GM18868 (cell line): ENCODE data around the gene PEF1.

Experiments used
- ATAC-seq: cut with Tn5 transposase; IDR thresholded peaks from one replicate; pipeline ENCODE4 v1.9.1; 2021; ENCODE audit warnings: mild to moderate bottlenecking, moderate library complexity; ENCODE audit not compliant: unreplicated experiment

Gene PEF1

DNA sequence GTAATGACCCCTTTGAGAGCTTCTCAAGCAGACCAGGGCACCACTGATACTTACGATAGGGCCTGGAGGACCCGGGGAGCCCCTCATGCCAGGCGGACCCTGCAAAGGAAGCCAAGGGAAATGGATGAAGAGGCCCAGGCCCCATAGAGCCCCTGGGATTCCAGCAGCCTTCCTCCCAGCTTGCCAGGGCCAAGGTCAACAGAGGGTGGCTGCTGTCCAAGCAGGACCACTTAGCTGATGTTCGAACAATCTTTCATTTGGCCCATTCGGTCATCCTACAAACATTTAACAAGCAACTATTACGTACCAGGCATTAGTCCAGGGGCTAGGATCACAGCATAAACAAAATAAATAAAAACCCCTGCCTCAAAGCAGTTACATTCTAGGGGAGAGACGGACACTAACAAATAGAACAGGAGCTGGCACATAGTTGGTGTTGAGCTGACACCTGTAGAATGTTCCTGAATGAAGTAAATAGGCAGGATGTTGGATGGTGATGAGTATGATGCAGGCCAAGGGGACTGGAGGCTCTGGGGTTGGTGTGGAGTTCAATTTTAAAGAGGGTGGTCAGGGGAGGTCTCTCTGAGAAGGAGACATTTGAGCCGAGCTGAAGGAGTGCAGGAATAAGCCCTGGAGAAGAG lies 27.0 kb upstream of the PEF1 start:
- ATAC-seq: no peak

DNA sequence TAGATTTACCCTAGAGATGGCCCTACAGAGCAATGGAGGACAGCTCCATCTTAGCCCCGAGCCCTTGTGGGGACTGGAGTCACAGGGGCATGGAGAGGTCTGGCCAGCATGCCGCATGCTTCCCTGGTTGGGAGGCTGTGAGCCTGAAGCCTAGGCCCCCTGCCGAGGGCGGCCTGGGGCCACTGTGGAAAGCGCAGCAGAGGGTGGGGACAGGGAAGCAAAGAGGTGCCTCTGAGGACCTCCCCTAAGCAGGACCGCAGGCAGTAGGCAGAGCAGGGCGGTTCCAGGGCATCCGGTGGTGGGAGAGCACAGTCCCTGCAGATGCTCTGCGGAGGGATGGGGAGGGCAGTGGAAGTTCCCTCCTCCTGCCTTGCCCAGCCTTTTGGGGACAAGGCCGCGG lies 26.5 kb upstream of the PEF1 start:
- ATAC-seq: no peak

DNA sequence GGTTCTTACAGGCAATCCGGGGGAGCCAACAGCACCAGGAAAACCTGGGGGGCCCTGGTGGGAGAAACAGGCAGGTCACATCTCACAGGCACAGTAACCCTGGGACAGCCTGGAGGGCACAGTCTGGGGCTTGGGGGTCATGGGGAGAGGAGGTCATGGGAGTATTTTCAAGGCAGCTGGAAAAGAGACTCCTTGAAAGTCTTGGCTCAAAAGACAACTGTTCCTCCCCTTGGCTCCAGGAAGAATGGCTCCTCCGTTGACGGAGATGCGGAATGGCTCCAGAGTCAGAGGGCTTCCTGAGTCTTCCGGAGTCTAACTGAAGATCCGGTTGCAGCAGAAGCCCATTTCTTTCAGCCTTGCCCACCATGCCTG lies 25.9 kb upstream of the PEF1 start:
- no peak for ATAC-seq

DNA sequence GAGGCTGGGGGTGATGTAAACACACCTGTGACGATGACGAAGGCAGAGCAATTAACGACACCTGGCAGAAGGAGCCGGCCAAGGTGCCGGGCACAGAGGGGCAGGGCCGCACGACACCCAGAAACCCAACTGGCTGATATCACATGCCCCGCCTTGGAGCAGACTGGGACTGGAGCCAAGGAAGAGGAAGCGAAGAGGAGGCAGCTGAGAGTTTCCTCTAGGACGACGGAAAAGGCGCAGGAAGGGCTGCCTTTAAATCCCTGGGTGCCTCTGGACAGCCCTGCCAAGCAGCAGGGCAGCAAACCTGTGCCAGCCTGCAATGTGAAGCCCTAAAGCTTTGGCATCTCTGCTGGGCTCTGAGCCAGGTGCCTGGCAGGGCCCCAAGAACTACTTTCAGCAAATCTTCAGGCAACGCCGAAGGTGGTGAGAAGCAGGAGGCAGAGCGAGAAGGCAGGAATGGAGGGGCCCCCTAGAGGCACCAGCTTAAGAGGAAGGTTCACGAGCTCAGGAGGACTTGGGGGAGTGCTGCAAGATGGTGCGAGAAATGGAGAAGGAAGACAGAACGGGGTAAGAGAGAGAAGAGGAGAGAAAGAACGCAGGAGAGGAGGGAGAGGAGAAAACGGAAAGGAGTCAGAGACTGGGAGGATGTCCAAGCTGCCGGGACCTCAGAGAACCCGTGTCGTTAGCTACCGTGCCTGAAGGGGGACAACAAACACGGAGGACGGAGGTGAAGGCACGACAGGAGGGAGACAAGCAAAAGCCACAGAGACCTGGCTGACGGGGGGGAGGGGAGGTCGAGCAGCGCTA lies 25.3 kb upstream of the PEF1 start:
- no peak for ATAC-seq

DNA sequence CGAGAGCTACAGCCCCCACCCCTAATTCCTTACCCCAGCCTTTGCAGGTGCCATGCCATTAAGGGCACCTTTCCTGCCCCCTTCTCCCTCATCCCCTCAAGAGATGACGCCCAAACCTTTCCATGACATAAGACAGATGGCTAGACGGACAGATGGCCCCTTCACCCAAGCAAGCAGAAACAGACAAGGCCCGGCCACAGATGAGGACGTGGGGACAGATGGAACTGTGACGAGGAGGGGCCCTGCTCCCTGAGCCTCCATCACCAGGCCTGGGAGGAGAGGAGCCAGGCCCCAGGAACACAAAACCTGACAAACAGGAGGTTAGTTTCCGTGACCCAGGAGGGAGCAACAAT lies 24.7 kb upstream of the PEF1 start:
- no peak for ATAC-seq

DNA sequence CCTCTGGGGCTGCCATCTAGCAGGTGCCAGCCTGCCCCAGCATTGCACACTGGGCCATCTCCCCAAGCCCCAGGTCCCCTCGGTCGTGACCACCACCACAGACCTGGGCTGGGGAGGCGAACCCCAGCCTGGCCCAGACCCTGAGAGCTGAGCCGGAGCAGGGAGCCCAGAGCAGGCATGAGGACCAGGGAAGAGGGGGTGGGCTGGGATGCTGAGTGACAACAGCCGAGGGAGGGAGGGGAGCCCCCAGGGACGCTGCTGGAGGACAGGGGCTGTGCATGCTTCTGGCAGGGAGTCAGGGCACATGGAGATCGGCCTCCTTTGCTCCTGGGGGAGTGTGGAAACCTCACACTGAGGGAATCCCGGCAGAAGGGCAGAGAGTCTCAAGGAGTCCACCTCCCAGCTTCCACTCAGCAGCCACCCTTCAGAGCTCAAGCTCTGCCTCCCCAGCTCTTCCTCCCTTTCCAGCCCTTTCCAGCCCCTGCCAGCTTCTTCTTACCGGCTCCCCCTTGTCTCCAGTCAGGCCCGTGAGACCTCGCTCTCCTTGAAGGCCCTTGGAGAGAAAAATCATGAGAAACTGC lies 23.7 kb upstream of the PEF1 start:
- ATAC-seq: no peak

DNA sequence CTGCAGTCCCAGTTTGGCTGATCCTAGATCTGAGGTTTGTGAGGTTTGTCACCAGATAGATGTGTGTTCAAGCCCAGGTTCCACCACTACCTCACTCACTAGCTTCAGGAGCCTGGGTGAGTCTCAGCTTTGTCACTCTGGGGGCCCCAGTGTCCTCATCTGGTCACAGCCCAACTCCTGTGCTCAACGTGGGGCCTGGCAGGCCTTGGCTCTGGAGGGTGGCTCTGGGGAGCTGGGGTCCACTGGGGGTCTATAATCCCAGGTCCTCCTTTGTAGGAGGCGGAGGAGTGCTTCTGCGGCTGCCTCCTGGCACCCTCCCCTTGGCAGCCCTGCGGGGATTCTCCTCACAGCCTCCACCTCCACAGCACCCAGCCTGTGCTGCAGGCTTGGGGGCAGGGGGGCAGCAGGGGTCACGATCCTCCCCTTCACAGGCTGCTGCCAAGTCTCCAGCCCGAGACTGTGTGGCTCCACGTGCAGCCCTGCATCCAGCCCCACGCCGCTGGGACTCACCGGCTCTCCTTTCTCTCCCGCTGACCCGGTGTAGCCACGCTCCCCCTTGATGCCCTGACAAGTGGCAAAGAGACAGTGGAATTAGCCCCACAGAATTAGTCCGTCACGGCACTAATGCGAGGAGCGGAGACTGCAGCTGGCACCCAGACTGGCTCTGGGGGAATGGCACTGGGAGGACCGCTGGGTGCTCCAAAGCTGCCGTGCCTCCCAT lies 22.5 kb upstream of the PEF1 start:
- ATAC-seq: no peak

DNA sequence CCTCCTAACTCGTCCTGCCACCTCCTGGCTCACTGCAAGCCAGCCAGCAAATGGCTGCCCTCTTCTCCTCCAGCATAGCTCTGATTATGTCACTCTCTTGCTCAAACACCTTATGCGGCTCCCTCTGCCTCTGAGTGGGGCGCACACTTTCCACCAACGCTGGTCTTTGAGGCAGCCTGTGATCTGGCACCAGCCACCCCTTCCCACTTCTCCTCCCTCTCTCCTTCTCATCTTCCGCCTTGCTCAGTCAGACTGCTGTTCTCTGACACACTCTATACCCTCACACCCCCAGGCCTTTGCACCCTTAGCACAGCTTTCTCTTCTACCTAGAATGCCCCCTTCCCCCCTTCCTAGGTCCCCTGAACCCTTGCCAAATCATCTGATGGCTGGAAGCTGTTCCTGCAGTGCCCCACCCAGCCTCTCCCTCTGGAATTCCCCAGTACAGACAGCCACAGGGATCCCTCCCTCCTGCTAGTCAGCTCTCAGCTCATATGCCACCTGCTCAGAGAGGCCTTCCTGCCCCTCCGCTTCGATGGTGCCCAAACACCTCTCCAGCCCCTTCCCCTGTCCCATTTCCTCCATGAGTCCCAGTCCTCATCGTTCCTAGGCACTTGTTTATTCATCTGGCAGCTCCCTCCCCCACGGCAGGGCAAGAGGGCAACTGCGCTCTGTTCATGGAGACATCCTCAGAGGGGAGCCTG lies 21.7 kb upstream of the PEF1 start:
- no peak for ATAC-seq

DNA sequence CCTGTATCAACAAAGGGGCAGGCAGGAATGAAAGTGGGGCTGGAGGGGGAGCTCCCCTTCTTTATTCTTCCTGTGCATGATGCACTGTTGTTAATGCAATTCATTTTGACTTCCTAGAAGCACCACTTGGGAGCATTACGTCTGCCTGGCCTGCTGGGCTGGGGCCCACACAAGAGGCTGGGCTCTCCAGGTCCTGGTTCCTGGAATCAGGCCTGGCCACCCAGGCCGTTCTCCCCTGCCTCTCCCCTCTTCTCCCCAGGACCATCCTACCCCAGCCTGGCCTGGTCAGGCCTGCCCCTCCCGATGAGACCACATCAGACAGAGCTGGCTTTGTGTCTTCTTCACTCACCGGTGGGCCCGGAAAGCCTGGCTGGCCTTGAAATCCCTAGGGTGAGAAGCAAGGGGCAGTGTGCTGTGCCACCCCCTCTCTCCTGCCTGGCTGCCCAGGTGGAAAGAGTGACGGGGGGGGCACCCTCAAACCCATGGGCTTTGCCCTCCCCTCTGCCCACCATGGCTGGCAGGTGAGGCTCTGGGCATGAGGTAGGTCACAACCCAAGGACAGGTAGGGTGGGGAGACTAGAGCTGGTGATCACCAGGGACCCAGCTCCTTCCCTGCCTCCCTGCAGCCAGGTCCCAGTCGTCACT lies 20.7 kb upstream of the PEF1 start:
- ATAC-seq: no peak

DNA sequence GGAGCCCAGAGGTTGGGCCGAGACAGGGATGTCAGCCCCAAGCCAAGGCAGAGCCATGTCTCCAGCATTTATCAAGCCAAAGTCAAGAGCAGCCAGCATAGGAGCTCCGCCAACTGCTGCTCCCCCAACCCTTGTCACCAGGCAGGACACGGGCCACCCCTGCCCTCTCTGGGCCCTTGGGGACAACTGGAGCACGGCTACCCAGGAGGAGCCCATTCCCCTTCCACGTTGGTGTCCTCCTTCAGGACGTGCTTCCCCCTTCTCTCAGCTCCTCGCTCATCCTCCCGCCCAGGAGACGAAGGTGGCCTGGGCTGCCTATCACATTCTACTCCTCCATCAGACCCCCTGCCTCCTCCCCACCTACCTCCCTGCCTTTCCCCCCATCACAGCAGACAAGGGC lies 19.9 kb upstream of the PEF1 start:
- no peak for ATAC-seq

DNA sequence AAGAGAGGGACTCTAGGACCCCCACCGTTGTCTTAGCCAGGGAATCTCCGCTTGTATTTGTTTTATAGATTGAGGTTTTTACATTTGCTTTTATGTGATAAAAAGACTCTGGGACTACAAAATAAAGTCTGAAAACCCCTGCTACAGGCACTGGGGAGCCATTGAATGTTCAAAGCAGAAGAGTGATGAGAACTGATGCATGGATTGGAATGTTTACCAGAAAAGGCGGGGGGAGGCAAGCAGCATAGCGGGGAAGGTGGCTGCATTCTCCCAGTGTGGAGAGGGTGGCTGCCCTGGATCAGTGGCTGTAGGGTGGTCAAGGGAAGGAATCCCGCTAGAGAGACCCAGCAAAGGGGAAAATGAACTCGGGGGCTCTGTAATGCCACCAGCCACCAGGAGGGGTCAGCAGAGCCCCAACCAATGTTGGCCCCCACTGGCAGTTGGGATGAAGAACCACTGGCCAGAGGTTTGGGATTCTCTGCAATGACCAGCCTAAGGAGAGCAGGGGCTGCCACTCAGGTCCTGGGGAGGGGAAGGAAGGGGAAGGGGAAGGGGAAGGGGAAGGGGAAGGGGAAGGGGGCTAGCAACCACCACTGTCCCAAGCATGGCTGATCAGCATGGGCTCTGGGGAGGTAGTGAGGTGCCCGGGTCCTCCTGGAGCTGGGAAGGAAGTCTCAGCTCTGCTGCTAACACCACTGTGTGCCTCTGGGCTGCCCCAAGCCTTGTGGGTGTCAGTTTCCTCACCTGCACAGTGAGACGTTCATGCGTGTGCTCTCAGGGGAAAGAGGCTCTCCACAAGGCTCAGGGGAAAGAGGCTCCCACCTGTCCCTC lies 19.2 kb upstream of the PEF1 start:
- ATAC-seq: no peak

DNA sequence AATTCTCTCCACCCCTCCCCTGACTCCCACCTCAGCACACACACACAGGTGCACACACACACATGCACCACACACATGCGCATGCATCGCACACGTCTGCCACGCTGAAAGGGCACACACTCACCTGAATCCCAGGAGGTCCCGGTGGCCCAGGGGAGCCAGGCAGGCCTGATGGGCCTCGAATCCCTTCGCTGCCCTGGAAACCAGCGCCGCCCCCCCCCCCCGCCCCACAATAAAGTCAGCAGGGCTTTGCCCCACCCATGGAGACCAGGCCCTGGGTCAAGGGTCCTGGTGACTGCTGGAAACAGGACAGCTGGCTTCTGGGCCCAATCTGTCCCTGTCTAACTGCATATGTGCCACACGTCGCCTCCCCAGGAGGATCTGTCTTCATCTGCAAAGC lies 17.8 kb upstream of the PEF1 start:
- no peak for ATAC-seq

DNA sequence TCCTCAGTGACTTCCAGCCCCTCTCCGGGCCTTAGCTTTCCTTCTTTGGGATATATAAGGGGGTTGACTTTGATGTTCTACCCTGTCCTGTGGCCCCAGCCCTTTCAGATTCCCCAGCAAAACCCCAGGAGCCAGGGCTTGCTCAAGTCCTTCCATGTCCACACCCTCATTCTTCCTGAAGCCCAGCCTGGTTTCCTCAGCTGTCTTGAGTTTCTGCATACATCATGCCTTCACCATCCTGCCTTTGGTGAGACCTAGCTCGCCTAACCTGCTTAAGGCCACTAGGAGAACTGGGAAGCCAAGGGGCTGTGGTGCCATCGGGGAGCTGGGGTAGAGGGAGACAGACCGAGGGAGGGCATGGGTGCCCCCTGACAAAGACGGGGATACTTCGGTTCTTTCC lies 17.2 kb upstream of the PEF1 start:
- no peak for ATAC-seq

DNA sequence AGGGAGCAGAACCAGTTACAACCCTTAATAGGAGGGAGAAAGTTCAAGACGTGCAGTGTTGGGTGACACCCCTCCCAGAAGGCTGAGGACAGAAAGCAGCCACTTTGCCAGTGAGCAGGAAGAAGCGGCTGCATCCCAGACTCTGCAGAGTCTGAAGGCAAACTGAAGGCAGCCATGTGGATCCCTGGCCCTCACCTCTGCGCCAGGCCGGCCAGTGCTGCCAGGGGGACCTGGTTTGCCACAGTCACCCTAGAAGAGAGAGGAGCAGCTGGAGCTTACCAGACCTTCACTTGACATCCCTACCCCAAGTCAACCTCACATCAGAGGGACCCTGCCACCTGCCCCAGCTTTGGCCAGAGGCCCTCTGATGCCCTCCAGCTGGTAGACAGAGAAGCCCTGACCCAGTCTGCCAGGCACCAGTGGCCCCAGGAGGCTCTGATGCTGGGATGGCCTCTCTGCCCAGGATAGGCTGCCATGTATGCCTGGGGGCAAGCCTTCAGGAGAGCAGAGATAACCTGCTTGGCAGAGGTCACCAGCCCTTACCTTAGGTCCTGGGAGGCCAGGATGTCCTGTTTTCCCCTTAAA lies 16.3 kb upstream of the PEF1 start:
- ATAC-seq: no peak

DNA sequence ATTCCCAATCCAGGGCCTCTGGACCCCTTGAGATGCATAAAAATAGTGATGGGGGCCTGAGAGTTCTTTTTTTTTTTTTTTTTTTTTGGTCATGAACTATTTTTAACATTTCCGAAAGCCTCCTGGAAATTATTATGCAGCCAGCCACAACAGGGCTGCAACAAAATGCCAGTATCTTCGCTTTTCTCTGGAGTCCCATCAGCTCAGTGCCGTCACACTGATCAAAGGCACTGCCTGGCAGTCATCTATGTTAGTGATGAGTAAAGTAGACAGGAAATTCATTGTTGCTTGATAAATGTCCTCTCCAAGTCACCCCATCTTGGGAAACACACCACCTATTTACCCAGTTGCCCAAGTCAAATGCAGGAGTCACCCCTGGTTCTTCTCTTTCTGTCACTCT lies 15.2 kb upstream of the PEF1 start:
- no peak for ATAC-seq

DNA sequence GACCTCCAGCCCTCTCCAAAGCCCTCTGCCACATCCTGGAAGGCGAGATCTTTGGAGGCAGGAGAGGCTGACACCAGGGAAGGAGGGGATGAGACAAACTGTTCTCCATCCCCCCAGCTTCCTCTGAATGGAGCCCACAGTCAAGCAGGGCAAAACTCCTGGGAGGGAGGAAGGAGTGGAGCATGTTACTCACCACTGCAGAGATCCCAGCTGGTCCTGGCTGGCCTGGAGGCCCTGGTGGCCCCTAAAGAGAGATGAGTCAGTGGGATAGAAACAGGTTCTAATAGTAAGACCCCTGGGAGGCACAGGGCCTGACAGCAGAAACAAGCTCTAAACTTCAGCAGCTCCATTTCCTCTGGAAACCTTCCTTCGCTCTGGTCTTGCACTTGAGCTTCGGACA lies 14.0 kb upstream of the PEF1 start:
- ATAC-seq: no peak

DNA sequence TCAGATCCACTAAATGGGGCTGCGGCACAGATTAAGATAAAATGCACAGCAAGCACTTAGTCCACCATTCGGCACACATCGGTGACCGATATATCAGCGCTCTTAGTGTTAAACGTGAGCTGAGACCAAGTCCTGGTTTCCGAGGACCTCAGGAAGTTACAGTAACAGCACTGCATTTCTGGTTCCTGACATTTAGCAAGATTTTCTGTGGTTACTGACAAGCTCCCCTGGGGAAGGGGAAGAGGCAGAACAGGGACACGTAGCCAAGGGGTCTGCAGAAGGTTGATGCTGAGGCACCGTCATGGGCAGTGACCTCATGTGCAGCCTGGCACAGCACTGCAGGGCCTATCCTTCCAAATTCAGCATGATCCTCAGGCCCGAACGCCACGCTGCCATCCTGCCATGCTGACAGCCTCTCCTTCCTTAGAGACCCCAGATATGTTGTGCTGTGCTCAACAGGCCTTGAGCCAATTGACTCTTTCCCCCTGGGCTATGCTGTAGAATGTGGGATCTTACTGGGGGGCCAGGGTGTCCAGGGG lies 13.4 kb upstream of the PEF1 start:
- ATAC-seq: no peak

DNA sequence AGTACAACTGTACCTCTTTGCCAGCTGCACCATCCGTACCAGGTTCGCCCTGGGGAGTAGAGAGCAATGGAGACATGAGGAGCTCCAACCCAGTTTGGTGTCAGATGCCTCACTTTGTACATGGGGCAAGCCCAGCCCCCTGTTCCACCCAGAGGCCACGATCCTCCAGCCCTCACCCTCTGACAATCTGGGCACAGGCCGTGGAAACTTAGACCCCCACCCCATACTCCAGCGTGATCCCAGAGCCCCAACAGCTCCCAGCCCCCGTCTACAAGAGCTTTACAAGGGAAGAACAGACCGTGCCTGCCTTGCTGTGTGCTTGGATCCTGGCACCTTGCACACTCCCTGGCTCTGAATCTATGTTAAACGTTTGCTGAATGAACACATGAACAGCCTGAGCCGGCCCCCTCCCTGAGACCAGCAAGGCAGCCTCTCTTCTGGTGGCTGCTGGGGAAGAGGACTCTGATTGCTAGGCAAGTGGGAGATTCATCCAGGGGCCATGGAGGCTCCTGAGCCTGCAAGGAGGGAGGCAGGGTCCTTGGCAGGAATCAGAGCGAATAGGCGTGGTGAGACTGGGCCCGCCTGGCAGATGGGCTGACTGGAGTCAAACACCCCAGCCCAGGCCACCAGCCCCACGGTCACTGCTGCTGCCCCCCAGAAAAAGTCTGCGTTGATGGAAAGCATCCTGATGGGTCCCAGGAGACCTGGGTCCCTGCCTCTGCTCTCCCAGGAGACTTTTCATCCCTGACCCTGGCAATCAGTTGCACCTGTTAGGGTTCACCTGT lies 12.5 kb upstream of the PEF1 start:
- no peak for ATAC-seq

DNA sequence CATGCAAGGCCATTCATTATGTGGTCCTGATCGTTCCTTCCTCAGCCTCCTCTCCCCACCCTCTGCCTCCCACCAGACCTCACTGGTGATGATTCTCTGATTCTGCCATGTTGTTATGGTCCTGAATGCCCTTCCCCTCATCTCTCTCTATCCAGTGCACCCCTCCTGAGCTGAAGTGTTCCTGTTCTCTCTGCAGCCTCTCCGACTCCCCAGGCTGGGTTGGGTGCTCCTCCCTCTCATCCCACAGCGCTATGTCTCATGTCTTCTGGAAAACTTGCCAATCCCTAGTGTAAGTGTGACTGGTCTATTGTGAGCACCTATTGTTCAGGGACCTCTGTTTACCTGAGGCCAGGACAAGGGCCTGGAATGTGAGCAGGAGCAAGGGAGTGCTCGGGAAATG lies 11.1 kb upstream of the PEF1 start:
- ATAC-seq: no peak
